ENCODE measurements around the gene DDX59. TPM values are rescaled to one million over a fixed set of nuclear protein-coding genes. Genes with fewer than 3 reads are reported as not detected.
A peak's percentile ranks its signal among the peaks of the same experiment; 100 is the strongest.

DDX59 gene
- total and polyA plus RNA-seq, 9 of the 15 experiments (the other 6 are each of a cell fraction or from before 2014, with no cell fraction given): 8.3 to 30.4 (median 19.8) TPM

GRCh38 chr1:200674838-200675587, 5.3 kb upstream of the DDX59 start (continued):
- TF ChIP-seq HMBOX1 (IDR thresholded peaks at IDR 0.05) (no peak), DLX4 (CRISPR knock-in tag; IDR thresholded peaks at IDR 0.05) (no peak), ZNF639 (CRISPR knock-in tag; conservative IDR thresholded peaks at IDR 0.05 in 1 of 2, IDR thresholded peaks at IDR 0.05 in 1 of 2) (no peak), CREB1 (IDR thresholded peaks at IDR 0.05) (no peak), CREB1 (CRISPR knock-in tag; IDR thresholded peaks at IDR 0.05) (no peak), CXXC5 (CRISPR knock-in tag; IDR thresholded peaks at IDR 0.05) (peak; percentile 24), ARID3A (IDR thresholded peaks at IDR 0.05; ENCODE audit: borderline replicate concordance, low read depth, low read length) (0 out of 2 replicates have a peak, but pooled peaks have one; percentile 8), ZNF785 (CRISPR knock-in tag; IDR thresholded peaks at IDR 0.05) (no peak), USF2 (CRISPR knock-in tag; IDR thresholded peaks at IDR 0.05) (no peak), MYNN (IDR thresholded peaks at IDR 0.05) (no peak), MYNN (CRISPR knock-in tag; IDR thresholded peaks at IDR 0.05) (no peak), HINFP (tag; conservative IDR thresholded peaks at IDR 0.05; ENCODE audit: low read depth) (no peak), ATF7 (IDR thresholded peaks at IDR 0.05) (peak; percentile 43; the same call in 1 of the 2 replicates), PHTF2 (CRISPR knock-in tag; IDR thresholded peaks at IDR 0.05) (no peak), MAX (CRISPR knock-in tag; IDR thresholded peaks at IDR 0.05) (no peak), TFE3 (CRISPR knock-in tag; IDR thresholded peaks at IDR 0.05) (no peak), BDP1 (IDR thresholded peaks at IDR 0.05; ENCODE audit: insufficient read depth, insufficient read length) (no peak)

Data from K562 (cell line).